NCI-H1930 (cell line): ENCODE results near the gene HDAC7.

ENCODE experiments used
- DNase-seq, 2 experiments: peaks; one replicate each; lab custom pipeline; 2025; lab: John Stamatoyannopoulos, UW

The HDAC7 gene

DNA sequence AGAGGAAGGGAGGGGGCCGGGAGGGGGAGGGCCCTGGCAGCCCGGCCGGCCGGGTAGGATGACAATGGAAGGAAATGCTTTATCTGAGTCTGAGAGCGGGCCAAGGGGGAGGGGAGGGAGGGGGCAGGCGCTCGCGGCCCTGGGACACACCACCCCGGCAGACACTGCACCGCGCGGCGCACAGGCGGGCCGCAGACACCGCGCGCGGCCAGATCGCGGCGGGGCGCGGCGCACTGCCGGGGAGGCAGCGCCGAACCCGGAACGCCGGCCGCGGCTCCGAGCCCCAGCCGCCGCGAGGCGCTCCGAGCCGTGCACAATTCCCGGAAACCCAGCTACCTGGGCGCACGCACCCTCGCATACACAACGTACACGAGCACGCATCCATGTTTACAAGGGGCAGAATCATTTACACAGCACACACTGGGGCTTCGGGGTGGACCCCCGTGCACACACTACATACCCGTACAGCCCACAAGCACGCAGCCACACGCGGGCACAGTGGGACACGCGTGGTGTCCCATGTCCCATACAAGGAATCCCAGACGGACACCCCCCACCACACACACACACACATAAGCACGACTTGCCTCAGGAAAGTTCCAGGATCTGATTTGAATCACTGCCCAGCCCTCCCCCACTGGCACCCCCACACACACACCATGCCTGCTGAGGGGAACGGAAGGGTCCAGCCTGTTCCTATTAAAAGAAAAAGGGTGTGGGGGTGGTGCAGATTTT lies at the start of gene HDAC7:
HDAC7 (minus strand) TSS at position 8 of the 735 bp plus-strand sequence. CDS start 118 bp downstream, outside the sequence.
- peak; percentile 17 to 25 for DNase-seq

- no peak for DNase-seq
Observed at GRCh38 chr12:47868552-47869031, 48.9 kb upstream of the HDAC7 start.

DNA sequence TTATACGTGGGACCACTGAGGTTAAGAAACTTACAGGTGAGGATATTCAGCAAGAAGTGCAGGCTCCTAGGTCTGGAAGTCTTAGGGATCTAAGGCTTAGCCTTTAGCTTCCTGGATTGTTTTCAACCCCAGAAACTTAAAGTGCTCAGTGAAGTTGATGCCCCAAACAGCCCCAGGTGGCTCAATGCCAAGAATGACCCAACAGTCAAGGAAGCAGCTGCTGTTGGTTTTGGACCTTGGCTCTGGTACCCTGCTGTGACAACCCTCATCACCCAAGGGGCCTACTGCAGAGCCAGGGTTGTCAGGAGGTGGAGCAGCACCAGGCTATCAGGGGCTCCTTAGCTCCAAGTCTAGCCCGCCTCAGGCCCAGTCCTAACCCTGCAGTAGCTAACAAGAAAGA lies 48.3 kb upstream of the HDAC7 start:
- no peak for DNase-seq

DNA sequence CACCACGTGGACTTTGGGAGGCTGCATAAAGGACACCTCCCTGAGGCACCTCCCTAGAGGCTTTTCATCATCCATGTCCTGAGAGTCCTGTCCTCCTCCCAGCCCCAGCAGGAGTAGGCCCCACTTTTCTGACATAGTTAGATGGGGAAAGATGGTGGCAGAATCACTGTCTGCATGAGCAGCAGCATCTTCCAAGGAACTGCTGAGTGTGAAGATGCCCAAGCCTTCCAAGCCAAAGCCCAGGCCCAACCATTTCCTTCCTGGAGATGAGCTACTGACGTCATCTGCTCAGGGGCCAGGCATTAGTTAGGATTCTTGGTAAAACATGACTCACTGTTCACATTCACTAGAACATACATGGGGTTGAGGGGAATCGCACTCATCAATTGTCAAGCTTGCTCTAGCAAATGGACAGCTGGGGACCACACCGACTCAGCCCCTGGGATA lies 47.8 kb upstream of the HDAC7 start:
- DNase-seq = no peak

GRCh38 chr12:47864646-47865235 lies 45.0 kb upstream of the HDAC7 start:
- no peak for DNase-seq

DNA sequence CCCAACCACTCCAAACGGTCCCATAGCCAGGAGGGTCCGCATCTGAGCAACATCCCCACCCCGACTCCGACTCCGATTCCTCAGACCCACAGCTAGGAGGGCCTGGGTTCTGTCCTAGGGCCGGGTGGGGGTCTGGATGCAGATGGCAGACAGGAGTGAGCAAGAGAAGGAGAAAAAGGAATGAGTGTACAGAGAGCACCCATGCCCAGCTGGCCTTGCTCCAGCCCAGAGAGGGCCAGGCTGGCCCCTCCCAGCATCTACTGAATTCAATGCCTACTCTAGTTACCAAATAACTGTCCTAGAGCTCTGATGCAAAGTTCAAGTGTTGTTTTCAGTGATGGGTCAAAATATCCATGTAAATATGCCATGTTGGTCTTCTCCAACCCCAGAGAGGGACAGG lies 44.3 kb upstream of the HDAC7 start:
- no peak for DNase-seq

DNA sequence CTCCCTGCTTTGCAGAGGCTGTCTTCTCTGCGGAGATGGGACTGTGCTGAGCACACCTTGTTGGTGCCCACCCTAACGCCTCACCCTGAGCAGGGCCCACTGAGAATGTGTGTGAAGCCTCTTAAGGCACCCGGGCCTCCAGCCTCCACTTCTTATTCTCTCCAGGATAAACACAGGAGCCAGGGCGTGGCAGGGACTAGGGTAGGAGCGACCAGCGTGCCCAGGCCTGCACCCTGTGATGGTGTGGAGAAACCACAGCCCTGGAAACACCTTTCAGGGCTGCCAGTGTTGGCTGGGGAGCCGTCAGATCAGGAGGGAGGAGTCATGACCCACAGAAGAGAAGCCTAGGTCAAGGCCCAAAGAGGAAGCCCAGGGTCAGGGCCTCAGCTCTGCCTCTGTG lies 43.8 kb upstream of the HDAC7 start:
- no peak for DNase-seq

DNA sequence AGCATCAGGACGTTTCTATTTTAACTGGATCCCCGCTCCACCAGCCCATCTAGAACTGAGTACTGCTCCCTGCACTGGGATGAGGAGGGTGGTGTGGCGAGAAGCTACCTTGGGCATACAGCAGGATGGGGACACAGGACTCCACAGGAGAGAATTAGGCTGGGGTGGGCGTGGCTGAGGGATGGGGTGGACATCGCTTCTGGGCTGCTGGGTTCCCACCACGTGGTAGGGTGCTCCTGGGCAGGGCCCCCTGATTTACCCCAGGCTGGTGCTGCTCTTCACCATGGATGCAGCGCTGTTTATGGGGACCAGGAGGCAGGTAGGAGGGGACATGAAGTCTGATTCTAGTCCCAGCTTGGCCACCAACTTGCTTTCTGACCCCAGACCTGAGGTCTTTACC lies 43.2 kb upstream of the HDAC7 start:
- no peak for DNase-seq

- DNase-seq = no peak
Observed at GRCh38 chr12:47862167-47862750, 42.6 kb upstream of the HDAC7 start.

DNA sequence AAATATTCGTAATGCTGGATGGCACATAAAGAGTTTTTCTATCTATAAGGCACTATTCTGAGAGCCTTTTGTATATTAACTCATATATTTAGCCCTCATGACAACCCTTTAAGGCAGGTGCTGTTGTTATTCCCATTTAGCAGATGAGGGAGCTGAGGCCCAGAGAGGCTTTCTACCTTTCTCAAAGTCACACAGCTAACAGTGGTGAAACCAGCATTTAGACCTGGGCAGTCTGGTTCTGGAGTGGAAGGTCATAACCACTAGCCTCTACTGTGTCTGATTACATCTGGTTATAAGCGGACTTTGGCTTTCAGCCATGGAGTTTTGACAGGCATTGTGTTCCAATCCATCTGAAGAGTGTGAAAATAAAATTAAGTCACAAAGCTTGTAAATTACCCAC lies 41.2 kb upstream of the HDAC7 start:
- no peak for DNase-seq

GRCh38 chr12:47860279-47860841 lies 40.7 kb upstream of the HDAC7 start:
- no peak for DNase-seq

GRCh38 chr12:47858511-47859266 lies 39.0 kb upstream of the HDAC7 start:
- DNase-seq = no peak

GRCh38 chr12:47856721-47857575 lies 37.2 kb upstream of the HDAC7 start:
- no peak for DNase-seq

DNA sequence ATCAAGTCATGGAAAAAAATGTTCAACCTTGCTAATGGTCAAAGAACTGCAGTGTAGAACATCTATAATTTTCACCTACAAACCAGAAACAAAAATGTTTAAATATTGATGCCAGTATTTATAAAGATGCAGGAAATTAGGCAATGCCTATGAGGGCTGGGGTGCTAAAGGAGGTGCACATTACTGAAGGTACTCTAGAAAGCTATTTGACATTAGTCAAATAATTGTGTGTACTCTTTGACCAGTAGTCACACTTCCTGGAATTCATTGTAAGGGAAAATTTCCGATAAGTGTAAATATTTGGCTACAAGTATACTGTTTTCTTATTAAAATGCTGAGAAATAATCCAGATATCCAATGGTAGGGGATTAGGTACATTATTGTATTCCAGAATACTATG lies 36.4 kb upstream of the HDAC7 start:
- no peak for DNase-seq

DNA sequence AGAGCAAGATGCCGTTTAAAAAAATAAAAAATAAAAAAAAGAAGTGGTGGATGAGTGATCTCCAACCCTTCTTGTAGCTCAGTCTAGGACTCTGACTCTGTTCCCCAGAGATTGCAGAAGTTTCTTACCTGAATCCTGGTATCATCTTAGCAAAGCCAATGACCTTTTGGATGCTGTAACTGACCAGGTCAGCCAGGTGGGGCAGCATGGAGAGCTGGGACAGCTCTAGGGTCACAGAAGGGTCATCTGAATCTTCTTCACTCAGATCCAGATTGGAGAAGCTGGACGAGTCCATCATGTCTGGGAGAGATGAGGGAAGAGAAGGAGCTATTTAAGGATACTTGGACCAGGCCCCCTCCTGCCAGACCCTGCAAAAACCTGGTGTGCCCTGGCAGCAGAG lies 35.8 kb upstream of the HDAC7 start:
- no peak for DNase-seq

DNA sequence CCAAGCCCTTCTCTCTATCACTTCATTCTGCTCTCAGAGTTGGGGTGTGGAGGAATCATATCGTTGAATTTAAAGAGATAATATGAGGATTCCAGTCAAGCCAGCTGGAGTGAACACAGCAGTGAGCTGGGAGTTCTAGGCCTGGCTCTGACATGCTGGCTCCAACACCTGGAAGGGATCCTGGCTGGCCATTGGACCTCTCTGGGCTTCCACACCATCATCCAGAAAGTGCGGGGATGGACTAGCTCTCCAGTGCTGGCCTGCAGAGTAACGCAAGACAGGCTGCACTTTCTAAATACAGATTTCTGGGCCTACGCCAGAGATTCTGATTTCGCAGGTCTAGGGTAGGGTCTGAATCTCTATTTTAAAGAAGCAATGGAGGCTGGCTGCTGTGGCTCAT lies 34.8 kb upstream of the HDAC7 start:
- no peak for DNase-seq

GRCh38 chr12:47852096-47852571 lies 32.4 kb upstream of the HDAC7 start:
- DNase-seq = no peak

DNA sequence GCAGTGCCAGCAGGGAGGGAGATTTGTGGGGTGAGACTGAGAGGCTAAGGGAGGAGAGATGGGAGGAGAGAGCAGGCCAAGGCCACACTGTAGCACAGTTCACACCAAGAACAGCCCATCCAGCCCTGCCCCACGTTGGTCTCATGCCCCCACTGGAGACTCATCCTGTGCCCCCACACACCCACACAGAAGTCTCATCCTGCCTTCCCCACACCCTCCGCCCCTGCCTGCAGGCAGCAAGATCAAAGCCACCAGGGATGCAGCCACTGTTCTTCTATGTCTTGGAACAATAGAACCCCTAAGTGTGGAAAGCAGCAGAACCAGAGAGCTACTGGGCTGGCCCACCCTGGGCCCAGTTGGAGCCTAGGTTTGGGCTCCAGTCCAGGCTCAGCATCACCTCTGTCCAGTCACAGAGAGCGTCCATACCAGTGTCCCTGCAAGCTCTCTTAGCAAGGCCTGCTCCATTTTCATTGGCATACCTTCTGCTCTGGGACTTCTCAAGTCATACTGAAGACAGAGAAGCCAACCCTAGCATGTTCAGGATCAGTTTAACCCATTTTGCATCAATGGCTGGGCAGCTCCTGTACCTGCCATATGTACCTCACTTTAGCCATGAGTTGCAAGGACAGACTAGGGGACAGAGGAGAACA lies 31.7 kb upstream of the HDAC7 start:
- DNase-seq = no peak

DNA sequence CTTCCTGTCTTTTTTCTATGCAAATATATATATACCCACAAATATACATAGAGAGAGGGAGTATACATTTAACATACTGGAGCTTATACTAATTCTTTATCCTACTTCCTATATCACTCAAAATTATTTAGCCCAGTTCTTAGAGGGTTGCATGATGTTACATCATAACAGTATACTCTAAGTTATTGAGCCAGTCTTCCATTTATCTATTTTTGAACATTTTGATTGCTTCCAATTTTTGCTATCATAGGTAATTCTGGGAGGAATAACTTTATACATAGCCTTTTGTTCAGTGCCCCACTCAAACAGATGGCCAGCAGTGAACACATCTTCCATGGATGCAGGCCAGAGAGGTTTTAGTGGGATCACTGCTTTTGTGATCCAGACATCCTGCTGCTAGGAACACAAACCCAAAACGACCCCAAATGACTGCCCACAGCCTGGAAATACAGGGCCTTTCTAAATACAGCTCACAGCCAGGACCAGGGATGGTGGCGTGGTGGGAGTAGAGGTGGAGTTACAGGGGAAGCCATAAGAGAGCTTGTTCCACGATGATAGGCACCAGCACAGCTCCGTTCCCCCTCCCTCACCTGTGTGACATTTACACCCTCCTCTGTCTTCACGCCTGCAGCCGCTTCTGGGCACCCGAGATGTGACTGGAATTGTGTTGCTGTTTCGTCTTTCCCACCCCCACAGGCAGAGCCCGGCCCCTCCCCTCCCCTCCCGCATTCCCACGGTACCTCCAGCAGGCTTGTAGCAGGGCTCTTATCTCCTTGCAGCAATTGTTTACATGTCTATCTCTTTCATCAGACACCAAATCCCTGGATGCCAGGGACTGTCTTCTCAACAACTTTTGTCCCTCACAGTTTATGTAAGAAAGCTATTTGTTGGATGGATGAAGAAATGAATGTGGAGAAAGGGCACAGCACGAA lies 30.7 kb upstream of the HDAC7 start:
- DNase-seq = no peak
